ENCODE measurements around the gene RNF222.

The RNF222 gene

DNA sequence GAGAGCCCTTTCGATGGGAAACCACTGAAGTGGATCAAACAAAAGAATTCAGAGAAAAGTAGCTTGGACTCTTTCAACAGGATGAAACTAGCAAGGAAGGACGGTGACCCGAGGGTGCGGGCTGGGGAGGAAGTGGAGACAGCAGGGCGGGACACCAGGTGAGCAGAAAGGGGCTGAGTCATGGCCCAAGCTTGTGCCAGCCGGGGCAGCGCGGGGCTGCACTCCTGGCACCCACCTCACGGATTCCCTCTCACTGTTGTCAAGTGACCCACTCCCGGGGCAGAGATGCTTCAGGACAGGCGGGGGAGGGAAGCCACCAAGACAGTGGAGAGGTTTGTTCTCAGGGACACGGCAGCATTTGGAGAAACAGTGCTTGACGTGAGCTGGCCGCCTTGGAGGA is 10.7 kb upstream of the RNF222 start (continued):
- TF ChIP-seq, protein P1, sequence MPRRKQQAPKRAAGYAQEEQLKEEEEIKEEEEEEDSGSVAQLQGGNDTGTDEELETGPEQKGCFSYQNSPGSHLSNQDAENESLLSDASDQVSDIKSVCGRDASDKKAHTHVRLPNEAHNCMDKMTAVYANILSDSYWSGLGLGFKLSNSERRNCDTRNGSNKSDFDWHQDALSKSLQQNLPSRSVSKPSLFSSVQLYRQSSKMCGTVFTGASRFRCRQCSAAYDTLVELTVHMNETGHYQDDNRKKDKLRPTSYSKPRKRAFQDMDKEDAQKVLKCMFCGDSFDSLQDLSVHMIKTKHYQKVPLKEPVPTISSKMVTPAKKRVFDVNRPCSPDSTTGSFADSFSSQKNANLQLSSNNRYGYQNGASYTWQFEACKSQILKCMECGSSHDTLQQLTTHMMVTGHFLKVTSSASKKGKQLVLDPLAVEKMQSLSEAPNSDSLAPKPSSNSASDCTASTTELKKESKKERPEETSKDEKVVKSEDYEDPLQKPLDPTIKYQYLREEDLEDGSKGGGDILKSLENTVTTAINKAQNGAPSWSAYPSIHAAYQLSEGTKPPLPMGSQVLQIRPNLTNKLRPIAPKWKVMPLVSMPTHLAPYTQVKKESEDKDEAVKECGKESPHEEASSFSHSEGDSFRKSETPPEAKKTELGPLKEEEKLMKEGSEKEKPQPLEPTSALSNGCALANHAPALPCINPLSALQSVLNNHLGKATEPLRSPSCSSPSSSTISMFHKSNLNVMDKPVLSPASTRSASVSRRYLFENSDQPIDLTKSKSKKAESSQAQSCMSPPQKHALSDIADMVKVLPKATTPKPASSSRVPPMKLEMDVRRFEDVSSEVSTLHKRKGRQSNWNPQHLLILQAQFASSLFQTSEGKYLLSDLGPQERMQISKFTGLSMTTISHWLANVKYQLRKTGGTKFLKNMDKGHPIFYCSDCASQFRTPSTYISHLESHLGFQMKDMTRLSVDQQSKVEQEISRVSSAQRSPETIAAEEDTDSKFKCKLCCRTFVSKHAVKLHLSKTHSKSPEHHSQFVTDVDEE (CRISPR knock-in tag; IDR thresholded peaks at IDR 0.05) = no peak
- TF ChIP-seq CSDC2 (CRISPR knock-in tag; IDR thresholded peaks at IDR 0.05) = no peak
- no peak for TF ChIP-seq ZNF565 (CRISPR knock-in tag; conservative IDR thresholded peaks at IDR 0.05; ENCODE audit: low read depth)
- no peak for TF ChIP-seq OSR1 (CRISPR knock-in tag; IDR thresholded peaks at IDR 0.05)
- TF ChIP-seq, protein P2, sequence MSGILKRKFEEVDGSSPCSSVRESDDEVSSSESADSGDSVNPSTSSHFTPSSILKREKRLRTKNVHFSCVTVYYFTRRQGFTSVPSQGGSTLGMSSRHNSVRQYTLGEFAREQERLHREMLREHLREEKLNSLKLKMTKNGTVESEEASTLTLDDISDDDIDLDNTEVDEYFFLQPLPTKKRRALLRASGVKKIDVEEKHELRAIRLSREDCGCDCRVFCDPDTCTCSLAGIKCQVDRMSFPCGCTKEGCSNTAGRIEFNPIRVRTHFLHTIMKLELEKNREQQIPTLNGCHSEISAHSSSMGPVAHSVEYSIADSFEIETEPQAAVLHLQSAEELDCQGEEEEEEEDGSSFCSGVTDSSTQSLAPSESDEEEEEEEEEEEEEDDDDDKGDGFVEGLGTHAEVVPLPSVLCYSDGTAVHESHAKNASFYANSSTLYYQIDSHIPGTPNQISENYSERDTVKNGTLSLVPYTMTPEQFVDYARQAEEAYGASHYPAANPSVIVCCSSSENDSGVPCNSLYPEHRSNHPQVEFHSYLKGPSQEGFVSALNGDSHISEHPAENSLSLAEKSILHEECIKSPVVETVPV (CRISPR knock-in tag; IDR thresholded peaks at IDR 0.05) = no peak
- no peak for TF ChIP-seq ZFP30 (CRISPR knock-in tag; IDR thresholded peaks at IDR 0.05)
- no peak for TF ChIP-seq ISL1 (CRISPR knock-in tag; IDR thresholded peaks at IDR 0.05)
- TF ChIP-seq TOX (CRISPR knock-in tag; IDR thresholded peaks at IDR 0.05; ENCODE audit: borderline replicate concordance) = no peak
- no peak for TF ChIP-seq GLIS3 (CRISPR knock-in tag; IDR thresholded peaks at IDR 0.05)

DNA sequence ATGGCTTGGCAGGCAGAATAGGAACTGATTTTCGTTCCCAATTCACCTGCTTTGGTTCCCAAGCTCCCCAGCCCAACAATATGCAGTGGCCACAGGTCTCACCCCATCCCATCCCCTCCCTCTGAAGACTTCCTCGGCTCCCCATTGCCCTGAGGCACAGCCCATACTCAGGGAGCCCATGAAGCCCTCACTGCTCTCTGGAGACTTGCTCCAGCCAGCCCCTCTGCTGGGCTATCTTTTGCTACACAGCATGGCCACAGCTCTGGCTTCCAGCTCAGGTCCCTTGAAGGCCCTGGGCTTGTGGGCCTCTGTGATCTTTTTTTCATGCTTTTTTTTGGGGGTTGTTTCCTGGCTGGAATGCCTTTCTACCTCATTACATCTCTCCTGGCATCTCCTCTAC is 8.5 kb upstream of the RNF222 start:
- ATAC-seq = no peak
- TF ChIP-seq BACH2 (CRISPR knock-in tag; IDR thresholded peaks at IDR 0.05; ENCODE audit: borderline replicate concordance) (no peak), SNAI2 (CRISPR knock-in tag; IDR thresholded peaks at IDR 0.05) (no peak), OSR1 (CRISPR knock-in tag; IDR thresholded peaks at IDR 0.05) (no peak), TCF4 (CRISPR knock-in tag; IDR thresholded peaks at IDR 0.05; ENCODE audit: borderline replicate concordance) (no peak), PPARA (CRISPR knock-in tag; IDR thresholded peaks at IDR 0.05; ENCODE audit: borderline replicate concordance) (no peak), ZFP30 (CRISPR knock-in tag; IDR thresholded peaks at IDR 0.05) (no peak), ARNTL (CRISPR knock-in tag; IDR thresholded peaks at IDR 0.05; ENCODE audit: borderline replicate concordance, low read depth) (no peak)
- TF ChIP-seq, protein P3, sequence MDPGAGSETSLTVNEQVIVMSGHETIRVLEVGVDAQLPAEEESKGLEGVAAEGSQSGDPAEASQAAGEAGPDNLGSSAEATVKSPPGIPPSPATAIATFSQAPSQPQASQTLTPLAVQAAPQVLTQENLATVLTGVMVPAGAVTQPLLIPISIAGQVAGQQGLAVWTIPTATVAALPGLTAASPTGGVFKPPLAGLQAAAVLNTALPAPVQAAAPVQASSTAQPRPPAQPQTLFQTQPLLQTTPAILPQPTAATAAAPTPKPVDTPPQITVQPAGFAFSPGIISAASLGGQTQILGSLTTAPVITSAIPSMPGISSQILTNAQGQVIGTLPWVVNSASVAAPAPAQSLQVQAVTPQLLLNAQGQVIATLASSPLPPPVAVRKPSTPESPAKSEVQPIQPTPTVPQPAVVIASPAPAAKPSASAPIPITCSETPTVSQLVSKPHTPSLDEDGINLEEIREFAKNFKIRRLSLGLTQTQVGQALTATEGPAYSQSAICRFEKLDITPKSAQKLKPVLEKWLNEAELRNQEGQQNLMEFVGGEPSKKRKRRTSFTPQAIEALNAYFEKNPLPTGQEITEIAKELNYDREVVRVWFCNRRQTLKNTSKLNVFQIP (CRISPR knock-in tag; IDR thresholded peaks at IDR 0.05; ENCODE audit: borderline replicate concordance, low read depth) = no peak

DNA sequence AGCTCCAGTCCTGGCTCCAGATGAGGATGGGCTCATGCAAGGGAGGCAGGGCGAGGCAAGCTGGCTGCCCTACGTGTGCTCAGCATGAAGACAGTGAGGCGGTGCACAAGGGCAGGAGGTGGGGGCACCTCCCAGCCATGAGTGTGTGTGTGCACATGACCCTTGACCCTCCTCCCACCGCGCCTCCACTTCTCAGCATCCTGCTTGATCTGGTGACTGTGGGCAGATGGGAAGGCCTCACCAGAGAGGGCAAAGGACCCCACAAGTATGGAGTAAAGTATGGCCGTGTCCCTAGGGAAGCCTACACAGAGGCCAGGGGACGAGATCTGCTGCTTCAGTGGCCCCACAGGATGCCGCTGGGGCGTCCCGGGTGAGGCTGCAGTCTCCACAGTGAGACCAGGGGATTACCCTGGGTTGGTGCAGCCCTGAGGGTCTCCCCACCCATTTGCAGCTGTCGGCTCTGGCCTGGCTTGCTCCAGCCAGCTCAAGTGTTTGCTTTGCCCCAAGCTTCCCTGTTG is 7.9 kb upstream of the RNF222 start:
- TF ChIP-seq PPARA (CRISPR knock-in tag; IDR thresholded peaks at IDR 0.05; ENCODE audit: borderline replicate concordance) = no peak
- TF ChIP-seq ZFP30 (CRISPR knock-in tag; IDR thresholded peaks at IDR 0.05) = no peak
- no peak for TF ChIP-seq ISL1 (CRISPR knock-in tag; IDR thresholded peaks at IDR 0.05)
- TF ChIP-seq OSR1 (CRISPR knock-in tag; IDR thresholded peaks at IDR 0.05) = no peak
- TF ChIP-seq, protein P1 (CRISPR knock-in tag; IDR thresholded peaks at IDR 0.05) = no peak
- TF ChIP-seq, protein P4, sequence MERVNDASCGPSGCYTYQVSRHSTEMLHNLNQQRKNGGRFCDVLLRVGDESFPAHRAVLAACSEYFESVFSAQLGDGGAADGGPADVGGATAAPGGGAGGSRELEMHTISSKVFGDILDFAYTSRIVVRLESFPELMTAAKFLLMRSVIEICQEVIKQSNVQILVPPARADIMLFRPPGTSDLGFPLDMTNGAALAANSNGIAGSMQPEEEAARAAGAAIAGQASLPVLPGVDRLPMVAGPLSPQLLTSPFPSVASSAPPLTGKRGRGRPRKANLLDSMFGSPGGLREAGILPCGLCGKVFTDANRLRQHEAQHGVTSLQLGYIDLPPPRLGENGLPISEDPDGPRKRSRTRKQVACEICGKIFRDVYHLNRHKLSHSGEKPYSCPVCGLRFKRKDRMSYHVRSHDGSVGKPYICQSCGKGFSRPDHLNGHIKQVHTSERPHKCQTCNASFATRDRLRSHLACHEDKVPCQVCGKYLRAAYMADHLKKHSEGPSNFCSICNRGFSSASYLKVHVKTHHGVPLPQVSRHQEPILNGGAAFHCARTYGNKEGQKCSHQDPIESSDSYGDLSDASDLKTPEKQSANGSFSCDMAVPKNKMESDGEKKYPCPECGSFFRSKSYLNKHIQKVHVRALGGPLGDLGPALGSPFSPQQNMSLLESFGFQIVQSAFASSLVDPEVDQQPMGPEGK (CRISPR knock-in tag; IDR thresholded peaks at IDR 0.05; ENCODE audit: borderline replicate concordance) = no peak
- no peak for TF ChIP-seq SNAI2 (CRISPR knock-in tag; IDR thresholded peaks at IDR 0.05)
- TF ChIP-seq CSDC2 (CRISPR knock-in tag; IDR thresholded peaks at IDR 0.05) = no peak
- no peak for TF ChIP-seq ZNF565 (CRISPR knock-in tag; conservative IDR thresholded peaks at IDR 0.05; ENCODE audit: low read depth)
- ATAC-seq = no peak

All from SK-N-SH treated with all-trans-retinoic acid at 6 μM for 48 hours (cell line).